ENCODE data around the gene TCERG1L.

DNA sequence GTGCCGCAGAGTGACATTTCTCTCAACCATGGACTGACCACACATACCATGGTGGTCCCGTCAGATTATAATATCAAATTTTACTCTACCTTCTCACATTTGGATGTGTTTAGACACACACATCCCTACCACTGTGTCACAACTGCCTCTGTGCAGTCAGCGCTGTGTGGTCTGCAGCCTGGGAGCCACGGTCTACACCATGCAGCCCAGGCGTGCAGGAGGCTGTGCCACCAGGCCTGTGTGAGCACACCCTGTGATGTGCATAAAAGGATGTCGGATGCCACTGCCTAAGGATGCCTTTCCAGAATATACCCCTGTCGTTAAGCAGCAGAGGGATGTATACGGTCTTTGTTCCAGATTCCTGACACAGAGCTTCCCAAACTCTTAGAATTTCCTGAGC is 150.4 kb downstream of the TCERG1L start:
- TF ChIP-seq TAF1 (IDR thresholded peaks at IDR 0.05; ENCODE audit: borderline replicate concordance, insufficient read depth, low read length), result no peak
- TF ChIP-seq, protein P1, sequence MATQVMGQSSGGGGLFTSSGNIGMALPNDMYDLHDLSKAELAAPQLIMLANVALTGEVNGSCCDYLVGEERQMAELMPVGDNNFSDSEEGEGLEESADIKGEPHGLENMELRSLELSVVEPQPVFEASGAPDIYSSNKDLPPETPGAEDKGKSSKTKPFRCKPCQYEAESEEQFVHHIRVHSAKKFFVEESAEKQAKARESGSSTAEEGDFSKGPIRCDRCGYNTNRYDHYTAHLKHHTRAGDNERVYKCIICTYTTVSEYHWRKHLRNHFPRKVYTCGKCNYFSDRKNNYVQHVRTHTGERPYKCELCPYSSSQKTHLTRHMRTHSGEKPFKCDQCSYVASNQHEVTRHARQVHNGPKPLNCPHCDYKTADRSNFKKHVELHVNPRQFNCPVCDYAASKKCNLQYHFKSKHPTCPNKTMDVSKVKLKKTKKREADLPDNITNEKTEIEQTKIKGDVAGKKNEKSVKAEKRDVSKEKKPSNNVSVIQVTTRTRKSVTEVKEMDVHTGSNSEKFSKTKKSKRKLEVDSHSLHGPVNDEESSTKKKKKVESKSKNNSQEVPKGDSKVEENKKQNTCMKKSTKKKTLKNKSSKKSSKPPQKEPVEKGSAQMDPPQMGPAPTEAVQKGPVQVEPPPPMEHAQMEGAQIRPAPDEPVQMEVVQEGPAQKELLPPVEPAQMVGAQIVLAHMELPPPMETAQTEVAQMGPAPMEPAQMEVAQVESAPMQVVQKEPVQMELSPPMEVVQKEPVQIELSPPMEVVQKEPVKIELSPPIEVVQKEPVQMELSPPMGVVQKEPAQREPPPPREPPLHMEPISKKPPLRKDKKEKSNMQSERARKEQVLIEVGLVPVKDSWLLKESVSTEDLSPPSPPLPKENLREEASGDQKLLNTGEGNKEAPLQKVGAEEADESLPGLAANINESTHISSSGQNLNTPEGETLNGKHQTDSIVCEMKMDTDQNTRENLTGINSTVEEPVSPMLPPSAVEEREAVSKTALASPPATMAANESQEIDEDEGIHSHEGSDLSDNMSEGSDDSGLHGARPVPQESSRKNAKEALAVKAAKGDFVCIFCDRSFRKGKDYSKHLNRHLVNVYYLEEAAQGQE (IDR thresholded peaks at IDR 0.05; ENCODE audit: insufficient read depth in 1 of 2, low read depth in 2 of 2, low read length in 2 of 2), result no peak
- TF ChIP-seq POLR2AphosphoS5 (IDR thresholded peaks at IDR 0.05; ENCODE audit: low read depth, low read length), result no peak
- TF ChIP-seq SIN3A (IDR thresholded peaks at IDR 0.05; ENCODE audit: borderline replicate concordance, insufficient read depth, low read length), result no peak
- no peak for TF ChIP-seq FOXP2 (optimal IDR thresholded peaks at IDR 0.05; ENCODE audit: borderline replicate concordance, extremely low read depth, extremely low read length, insufficient read depth)
